GM06990 (cell line): ENCODE results near the gene CXCL8.

Experiments used
- DNase-seq: peaks from one replicate; pipeline ENCODE4 v3.0.0-alpha.2; 2011; ENCODE audit not compliant: insufficient read length; ENCODE audit errors: extremely low read depth
- H3K27me3 ChIP-seq: replicated peaks from 2 replicates; pipeline ENCODE4 v1.6.0; 2011; ENCODE audit warnings: low read length; ENCODE audit not compliant: control insufficient read depth, insufficient read depth
- H3K36me3 ChIP-seq: 2 replicates; pipeline ENCODE4 v1.5.1; 2011; ENCODE audit warnings: low read length; ENCODE audit not compliant: control insufficient read depth, insufficient read depth
- H3K4me3 ChIP-seq: replicated peaks from 2 replicates; pipeline ENCODE4 v1.5.1; 2011; ENCODE audit warnings: low read depth, mild to moderate bottlenecking, control low read depth, low read length
- TF ChIP-seq, protein P1 (sequence below): IDR thresholded peaks from 2 replicates; pipeline ENCODE4 v1.5.1; 2011; ENCODE audit warnings: low read length, control low read depth, mild to moderate bottlenecking, inconsistent platforms; ENCODE audit not compliant: insufficient read depth, poor library complexity, severe bottlenecking

The CXCL8 gene

DNA sequence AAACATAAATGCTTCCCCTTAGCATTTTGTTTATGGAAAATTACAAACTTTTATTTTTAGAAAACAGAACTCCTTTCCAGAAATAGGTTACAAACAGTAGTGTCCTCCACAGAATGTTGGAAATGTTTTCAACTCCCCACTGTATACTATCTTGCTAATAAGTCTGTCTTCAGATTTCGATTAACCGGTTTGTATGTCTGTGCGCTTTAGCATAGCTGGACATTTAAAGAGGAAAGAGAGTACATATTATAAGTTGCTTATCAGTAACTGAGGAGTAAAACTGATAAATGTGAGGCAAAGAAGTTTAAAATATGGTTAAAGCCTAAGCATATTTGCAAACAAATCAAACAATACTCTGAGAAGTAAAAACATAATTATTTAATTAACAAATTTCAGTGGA, 3.4 kb downstream of the CXCL8 start:
- no peak for DNase-seq
- no peaks in the 10 kb centered on the region for H3K36me3 ChIP-seq
- TF ChIP-seq, protein P1, sequence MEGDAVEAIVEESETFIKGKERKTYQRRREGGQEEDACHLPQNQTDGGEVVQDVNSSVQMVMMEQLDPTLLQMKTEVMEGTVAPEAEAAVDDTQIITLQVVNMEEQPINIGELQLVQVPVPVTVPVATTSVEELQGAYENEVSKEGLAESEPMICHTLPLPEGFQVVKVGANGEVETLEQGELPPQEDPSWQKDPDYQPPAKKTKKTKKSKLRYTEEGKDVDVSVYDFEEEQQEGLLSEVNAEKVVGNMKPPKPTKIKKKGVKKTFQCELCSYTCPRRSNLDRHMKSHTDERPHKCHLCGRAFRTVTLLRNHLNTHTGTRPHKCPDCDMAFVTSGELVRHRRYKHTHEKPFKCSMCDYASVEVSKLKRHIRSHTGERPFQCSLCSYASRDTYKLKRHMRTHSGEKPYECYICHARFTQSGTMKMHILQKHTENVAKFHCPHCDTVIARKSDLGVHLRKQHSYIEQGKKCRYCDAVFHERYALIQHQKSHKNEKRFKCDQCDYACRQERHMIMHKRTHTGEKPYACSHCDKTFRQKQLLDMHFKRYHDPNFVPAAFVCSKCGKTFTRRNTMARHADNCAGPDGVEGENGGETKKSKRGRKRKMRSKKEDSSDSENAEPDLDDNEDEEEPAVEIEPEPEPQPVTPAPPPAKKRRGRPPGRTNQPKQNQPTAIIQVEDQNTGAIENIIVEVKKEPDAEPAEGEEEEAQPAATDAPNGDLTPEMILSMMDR = no peak
- H3K4me3 ChIP-seq = no peak overlapping the region
- no peaks in the 10 kb centered on the region for H3K27me3 ChIP-seq

DNA sequence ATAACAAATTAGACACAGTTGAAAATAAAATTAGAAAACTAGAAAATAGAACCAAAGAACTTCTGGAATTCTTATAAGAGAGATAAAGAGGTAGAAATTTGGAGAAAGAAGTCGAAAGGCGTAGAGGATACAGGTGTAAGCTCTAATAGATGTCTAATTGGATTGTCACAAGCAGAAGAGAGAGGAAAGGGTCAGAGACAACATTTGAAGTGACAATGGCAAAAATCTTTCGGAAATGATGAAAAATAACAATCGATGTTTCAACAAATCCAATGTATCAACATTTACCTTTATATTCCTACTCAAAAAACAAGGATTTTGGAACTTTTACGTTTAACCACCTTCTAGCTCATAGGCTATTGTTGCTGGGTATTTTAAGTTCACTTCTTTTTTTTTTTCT, 3.8 kb downstream of the CXCL8 start:
- no peak for DNase-seq
- TF ChIP-seq, protein P1 = no peak

DNA sequence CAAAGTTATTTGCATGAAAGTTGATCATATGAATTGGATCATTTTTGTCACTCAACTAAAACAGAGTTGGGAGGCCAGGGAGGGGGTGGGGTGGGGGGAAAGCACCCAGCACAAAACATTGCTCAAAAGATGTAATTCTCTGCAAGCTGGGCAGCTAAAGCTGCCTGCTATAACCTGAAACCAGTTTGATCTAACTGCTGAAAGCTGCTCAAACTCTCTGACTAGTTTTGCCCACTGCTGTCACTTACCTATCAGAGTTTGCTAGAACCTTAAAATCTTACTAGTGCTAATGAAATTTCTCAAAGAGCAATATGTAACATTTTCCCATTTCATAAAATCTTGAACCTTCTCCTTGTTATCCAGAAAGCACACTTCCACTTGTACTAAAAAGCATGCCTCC, 10.4 kb downstream of the CXCL8 start:
- no peaks in the 10 kb centered on the region for H3K36me3 ChIP-seq
- H3K4me3 ChIP-seq = no peak overlapping the region
- no peak for DNase-seq
- TF ChIP-seq, protein P1 = no peak
- no peaks in the 10 kb centered on the region for H3K27me3 ChIP-seq

More for the DNA sequence above, 3.8 kb downstream of the CXCL8 start:
- H3K4me3 ChIP-seq = no peak overlapping the region
- no peaks in the 10 kb centered on the region for H3K36me3 ChIP-seq
- H3K27me3 ChIP-seq = no peaks in the 10 kb centered on the region

DNA sequence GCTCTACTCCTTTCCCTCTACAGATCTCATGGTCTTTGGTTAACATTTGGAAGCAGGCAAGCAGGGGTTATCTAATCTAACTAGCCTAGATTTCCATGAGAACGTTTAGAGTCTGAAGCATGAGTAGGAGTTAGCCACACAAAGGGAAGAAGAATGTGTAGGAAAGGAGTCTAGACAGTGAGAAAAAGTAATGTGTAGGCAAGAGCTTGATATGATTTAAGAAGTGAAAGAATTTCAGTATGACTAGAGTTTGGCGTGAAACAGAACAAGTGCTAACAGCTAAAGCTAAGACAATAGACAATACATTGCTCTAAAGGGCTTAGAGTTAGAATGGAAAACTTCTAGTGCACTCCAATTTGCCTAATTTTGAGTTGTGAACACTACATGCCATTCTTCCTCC, 10.8 kb downstream of the CXCL8 start:
- Histone ChIP-seq H3K4me3 (no peak overlapping the region), H3K36me3 (no peaks in the 10 kb centered on the region), H3K27me3 (no peaks in the 10 kb centered on the region)
- TF ChIP-seq, protein P1 = no peak
- DNase-seq = no peak

DNA sequence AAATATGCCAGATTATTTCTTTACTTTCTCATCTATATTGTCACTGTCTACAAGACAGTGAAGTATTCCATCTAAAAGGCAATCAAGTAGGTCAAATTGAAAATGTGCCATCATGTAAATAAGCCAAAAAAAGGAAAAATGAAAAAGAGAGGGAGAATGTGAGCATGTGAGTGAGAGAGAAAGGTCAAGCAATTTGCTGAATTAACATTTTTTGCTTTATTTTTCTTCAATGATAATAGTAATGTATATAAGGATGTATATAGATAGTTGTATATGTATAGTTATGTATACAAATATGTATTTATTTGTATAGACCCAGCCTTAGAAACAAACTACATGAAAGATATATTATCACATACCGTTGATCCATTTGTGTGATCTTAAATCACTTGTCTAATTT, 11.5 kb downstream of the CXCL8 start:
- no peaks in the 10 kb centered on the region for H3K36me3 ChIP-seq
- H3K4me3 ChIP-seq = no peak overlapping the region
- TF ChIP-seq, protein P1 = no peak
- DNase-seq = no peak
- H3K27me3 ChIP-seq = no peaks in the 10 kb centered on the region

DNA sequence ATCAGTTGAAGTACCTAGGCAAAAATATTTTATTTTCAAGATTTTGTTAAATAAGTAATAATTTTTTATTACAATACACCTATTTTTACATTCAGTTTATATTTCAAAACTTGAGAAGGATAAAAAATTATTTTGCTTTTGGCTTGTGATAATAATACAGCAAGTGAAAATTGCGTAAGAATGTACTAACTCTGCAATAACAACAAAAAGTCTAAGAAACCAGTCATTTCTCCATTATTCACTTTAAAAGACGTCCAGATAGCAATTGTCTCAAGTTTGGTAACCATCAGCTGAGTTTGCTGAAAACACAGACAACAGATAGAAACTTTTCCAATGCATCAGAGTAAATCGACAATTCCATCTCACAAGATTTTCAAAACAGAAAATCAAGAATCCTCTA, 12.1 kb downstream of the CXCL8 start:
- H3K27me3 ChIP-seq = no peaks in the 10 kb centered on the region

More for the DNA sequence above, 12.1 kb downstream of the CXCL8 start:
- no peak overlapping the region for H3K4me3 ChIP-seq
- TF ChIP-seq, protein P1 = no peak
- DNase-seq = no peak
- no peaks in the 10 kb centered on the region for H3K36me3 ChIP-seq
